ENCODE measurements around the gene NFATC1. TPM values are rescaled to one million over a fixed set of nuclear protein-coding genes. Genes with fewer than 3 reads are reported as not detected.

Gene NFATC1
- total RNA-seq, 2 donors from 2014 or later = 19.0 to 20.2 TPM

GRCh38 chr18:79432376-79433120, 36.8 kb downstream of the NFATC1 start:
- no peak for TF ChIP-seq CTCF (IDR thresholded peaks at IDR 0.05)
- Histone ChIP-seq H3K4me3 (no peak overlapping the region), H3K27ac (no peak overlapping the region), H3K27me3 (no peaks in the 10 kb centered on the region), H3K36me3 (peaks cover 13% of the 10 kb centered on the region), H3K4me1 (no peaks in the 10 kb centered on the region), H3K9me3 (no peaks in the 10 kb centered on the region)
- DNase-seq (ENCODE audit: low spot score) = no peak

GRCh38 chr18:79433431-79433830, 37.7 kb downstream of the NFATC1 start:
- Histone ChIP-seq H3K4me1 (no peaks in the 10 kb centered on the region), H3K27me3 (no peaks in the 10 kb centered on the region), H3K4me3 (no peak overlapping the region), H3K27ac (no peak overlapping the region), H3K9me3 (no peaks in the 10 kb centered on the region), H3K36me3 (peaks cover 13% of the 10 kb centered on the region)
- no peak for TF ChIP-seq CTCF (IDR thresholded peaks at IDR 0.05)
- no peak for DNase-seq (ENCODE audit: low spot score)

GRCh38 chr18:79434607-79435401, 39.1 kb downstream of the NFATC1 start:
- no peak overlapping the region for H3K4me3 ChIP-seq
- no peaks in the 10 kb centered on the region for H3K4me1 ChIP-seq
- DNase-seq (ENCODE audit: low spot score) = no peak
- TF ChIP-seq CTCF (IDR thresholded peaks at IDR 0.05) = no peak
- H3K36me3 ChIP-seq = peaks cover 19% of the 10 kb centered on the region
- H3K27me3 ChIP-seq = no peaks in the 10 kb centered on the region
- no peak overlapping the region for H3K27ac ChIP-seq
- no peaks in the 10 kb centered on the region for H3K9me3 ChIP-seq

- Histone ChIP-seq H3K36me3 (peaks cover 19% of the 10 kb centered on the region), H3K27ac (no peak overlapping the region), H3K9me3 (no peaks in the 10 kb centered on the region), H3K27me3 (no peaks in the 10 kb centered on the region), H3K4me1 (no peaks in the 10 kb centered on the region), H3K4me3 (no peak overlapping the region)
- DNase-seq (ENCODE audit: low spot score) = no peak
- no peak for TF ChIP-seq CTCF (IDR thresholded peaks at IDR 0.05)
Measured at GRCh38 chr18:79436556-79437275, 41.0 kb downstream of the NFATC1 start.

- no peak for TF ChIP-seq CTCF (IDR thresholded peaks at IDR 0.05)
- Histone ChIP-seq H3K9me3 (no peaks in the 10 kb centered on the region), H3K36me3 (peaks cover 19% of the 10 kb centered on the region), H3K27ac (no peak overlapping the region), H3K27me3 (no peaks in the 10 kb centered on the region), H3K4me3 (no peak overlapping the region), H3K4me1 (peaks cover 0 to 11% of the 10 kb centered on the region in 2 donors)
- DNase-seq (ENCODE audit: low spot score) = no peak
Measured at GRCh38 chr18:79438089-79438897, 42.6 kb downstream of the NFATC1 start.
